T-helper 2 cell treated with Interferon-gamma antibody and Interleukin-4, amounts not matched to agents 5 μg/mL and 100 μg/mL, for 36 hours (primary cell): ENCODE results near the gene CRTC2.
"Not testable (repeated sequence)": the region's sequence is repeated elsewhere in the genome, so short reads cannot be mapped to it uniquely, and the experiment has no call there.

Source experiments
- DNase-seq: peaks from one replicate; pipeline ENCODE4 v3.0.0; 2021; ENCODE audit warnings: low spot score
- H3K27ac Mint-ChIP-seq: one replicate; pipeline ENCODE4 v1.8.0; 2021; ENCODE audit warnings: mild to moderate bottlenecking, mixed read lengths
- H3K27me3 Mint-ChIP-seq: one replicate; pipeline ENCODE4 v1.8.0; 2021; ENCODE audit warnings: low read depth, mixed read lengths
- H3K36me3 Mint-ChIP-seq: one replicate; pipeline ENCODE4 v1.8.0; 2021; ENCODE audit warnings: low read depth, mixed read lengths
- H3K4me1 Mint-ChIP-seq: one replicate; pipeline ENCODE4 v1.8.0; 2021; ENCODE audit warnings: low read depth, mixed read lengths
- H3K4me3 Mint-ChIP-seq: one replicate; pipeline ENCODE4 v1.8.0; 2022; ENCODE audit warnings: mild to moderate bottlenecking, moderate library complexity, mixed read lengths
- H3K9me3 Mint-ChIP-seq: one replicate; pipeline ENCODE4 v1.8.0; 2021; ENCODE audit warnings: mixed read lengths

CRTC2 gene

DNA sequence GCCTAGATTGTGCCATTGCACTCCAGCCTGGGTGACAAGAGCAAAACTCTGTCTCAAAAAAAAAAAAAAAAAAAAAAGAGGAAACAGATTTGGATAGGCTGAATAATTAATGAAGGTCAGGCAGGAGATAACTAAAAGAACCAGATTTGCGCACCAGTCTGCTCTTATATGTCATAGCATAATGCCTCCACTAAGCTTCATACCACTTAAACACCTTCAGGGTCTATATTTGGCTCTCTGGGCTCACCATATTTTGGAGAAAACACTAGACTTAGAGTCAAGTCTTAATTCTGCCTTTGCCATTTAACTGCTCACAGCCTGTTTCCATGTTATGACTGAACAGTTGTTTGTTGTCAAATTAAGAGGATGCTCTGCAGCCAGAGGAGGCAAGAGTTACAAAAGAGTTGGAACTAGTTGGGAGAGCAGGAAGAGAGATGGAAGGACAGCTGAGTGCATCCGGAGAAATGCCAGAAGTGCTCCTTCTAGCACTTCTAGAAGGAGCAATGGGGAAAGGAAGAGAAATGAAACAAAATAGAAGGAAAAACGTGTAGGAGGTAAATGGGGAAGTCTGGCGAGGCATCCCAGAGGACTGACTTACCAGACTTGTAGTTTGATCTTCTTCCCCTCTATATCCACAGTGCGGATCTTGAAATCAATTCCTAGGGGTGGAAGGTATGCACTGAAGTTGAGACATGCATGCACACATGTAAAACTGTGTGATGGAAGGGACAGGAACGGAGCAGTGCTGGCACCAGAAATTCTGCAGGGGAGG is 25.9 kb upstream of the CRTC2 start:
- DNase-seq, result no peak
- Mint-ChIP-seq H3K27me3 (no peaks in the 10 kb centered on the region), H3K27ac (peak overlapping the region; percentile 38)

DNA sequence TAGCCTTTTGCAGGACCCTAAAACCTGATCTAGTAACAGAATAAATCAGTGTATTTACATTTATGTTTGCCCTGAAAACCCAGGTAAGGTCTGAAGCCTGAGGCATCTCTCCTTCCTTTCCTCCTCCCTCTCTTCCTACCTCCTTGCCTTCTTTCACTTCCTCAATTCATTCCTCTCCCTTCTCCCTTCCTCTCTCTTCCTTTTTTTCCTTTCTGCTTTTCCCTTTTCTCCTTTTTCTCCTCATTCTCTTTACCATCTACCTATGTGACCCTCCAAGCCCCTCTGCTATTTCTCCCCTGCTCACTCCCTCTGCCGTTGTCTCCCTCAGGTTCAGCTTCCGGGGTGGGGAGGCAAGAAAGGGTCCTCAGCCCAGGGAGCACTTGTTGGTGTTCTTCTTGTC is 23.3 kb upstream of the CRTC2 start:
- not testable (repeated sequence) for H3K36me3 Mint-ChIP-seq, H3K4me3 Mint-ChIP-seq, DNase-seq, H3K9me3 Mint-ChIP-seq, H3K27ac Mint-ChIP-seq, H3K27me3 Mint-ChIP-seq
- H3K4me1 Mint-ChIP-seq, result peaks cover 22% of the 10 kb centered on the region

More for the DNA sequence above, 25.9 kb upstream of the CRTC2 start:
- Mint-ChIP-seq H3K9me3 (no peaks in the 10 kb centered on the region), H3K4me1 (peaks cover 18% of the 10 kb centered on the region), H3K36me3 (no peaks in the 10 kb centered on the region), H3K4me3 (no peak overlapping the region)

DNA sequence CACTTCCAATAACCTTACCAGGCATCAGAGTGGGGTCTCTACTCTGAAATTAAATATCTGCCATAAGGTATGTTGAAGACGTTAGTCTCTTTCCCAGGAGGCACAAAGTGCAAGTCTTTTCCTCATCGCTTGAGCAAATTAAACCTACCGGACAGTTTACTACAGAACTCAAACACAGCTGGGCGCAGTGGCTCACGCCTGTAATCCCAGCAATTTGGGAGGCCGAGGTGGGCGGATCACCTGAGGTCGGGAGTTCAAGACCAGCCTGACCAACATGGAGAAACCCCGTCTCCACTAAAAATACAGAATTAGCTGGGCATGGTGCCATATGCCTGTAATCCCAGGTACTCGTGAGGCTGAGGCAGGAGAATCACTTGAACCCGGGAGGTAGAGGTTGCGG is 20.7 kb upstream of the CRTC2 start:
- Mint-ChIP-seq H3K4me1 (peaks cover 28% of the 10 kb centered on the region), H3K4me3 (peak overlapping the region; percentile 96), H3K36me3 (peaks cover 27% of the 10 kb centered on the region)
- not testable (repeated sequence) for H3K9me3 Mint-ChIP-seq, DNase-seq, H3K27ac Mint-ChIP-seq, H3K27me3 Mint-ChIP-seq

DNA sequence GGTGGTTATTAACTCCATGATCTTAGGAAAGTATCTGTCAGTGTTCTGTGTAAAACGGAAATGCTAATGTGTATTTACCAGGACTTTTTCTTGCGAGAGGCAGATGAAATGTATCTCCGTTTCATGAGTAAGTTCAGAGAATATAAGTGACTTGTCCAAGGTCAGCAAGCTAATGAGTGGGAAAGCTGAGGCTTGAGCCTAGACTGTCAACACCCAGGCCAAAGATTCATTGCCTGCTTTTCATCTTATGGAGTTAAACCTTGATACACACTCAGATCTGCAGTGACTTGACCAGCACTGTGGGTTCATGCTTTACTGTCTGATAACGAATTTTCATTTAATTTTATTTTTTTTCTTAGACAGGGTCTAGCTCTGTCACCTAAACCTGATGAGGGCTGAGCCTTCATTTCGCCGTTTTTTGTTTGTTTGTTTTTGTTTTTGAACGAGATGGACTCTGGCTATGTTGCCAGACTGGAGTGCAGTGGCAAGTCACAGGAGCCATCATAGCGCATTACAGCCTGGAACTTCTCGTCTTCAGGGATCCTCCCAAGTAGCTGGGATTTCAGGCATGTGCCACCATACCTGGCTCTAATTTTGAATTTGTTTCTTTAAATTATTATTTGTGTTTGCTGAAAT is 20.0 kb upstream of the CRTC2 start:
- Mint-ChIP-seq H3K36me3 (peaks cover 33% of the 10 kb centered on the region), H3K27ac (peak overlapping the region; percentile 86), H3K9me3 (no peaks in the 10 kb centered on the region), H3K4me1 (peaks cover 29% of the 10 kb centered on the region), H3K27me3 (no peaks in the 10 kb centered on the region), H3K4me3 (peak overlapping the region; percentile 96)
- no peak for DNase-seq

DNA sequence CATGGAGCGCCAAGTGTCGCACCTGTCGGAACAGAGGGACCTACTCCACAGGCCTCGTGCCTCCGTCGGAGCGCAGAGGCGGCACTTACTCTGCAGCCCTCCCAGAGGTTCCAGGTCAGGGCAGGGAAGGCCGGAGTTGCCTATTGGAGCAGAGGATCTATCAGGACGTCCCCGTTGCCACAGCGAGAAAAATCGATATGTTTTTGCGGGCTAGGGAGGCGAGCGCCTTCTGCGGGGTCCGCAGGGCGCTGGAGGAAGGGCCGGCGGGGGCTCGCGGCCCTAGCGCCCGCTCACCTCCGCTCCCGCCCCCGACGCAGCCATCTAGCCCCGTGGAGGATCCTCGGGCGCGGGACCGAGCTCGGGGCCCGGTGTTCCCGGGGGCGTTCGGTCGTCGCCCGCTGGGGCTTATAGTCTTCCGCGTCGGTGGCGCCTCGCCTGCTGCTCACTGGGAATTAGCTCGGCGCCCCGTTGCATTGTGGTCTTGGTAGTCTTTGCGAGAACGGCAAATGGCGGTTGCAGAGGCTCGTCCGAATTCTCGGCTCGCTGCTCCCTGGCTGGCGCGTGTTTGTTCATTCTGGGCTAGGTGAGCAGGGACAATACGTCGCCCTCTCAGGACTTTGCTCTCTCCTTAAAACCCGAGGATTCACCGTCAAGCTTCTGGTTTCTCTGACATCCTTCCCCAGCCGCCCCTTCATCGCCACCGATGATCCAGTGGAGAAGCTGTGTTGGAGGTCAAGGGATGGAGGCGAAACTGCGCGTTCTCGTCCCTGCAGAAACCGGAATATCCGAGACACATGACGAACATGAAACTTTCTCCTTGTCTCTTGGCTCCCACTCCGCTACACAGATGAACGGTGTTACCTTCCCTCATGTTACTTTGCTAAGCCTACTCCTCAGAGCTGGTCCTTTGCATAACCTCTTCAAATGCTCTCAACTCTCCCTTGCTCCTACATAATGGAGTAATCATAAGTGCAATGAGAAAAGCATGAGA is 19.1 kb upstream of the CRTC2 start, which contains the start of gene JTB:
TSS of gene JTB (minus strand) at position 425 of the 991 bp plus-strand sequence. CDS start at position 3, 422 bp downstream.
- peak; percentile 86 for DNase-seq
- Mint-ChIP-seq H3K27ac (peak within 1 kb of the TSS; percentile 95), H3K27me3 (no peaks in the 10 kb centered on the region), H3K36me3 (peaks cover 36% of the 10 kb centered on the region), H3K9me3 (no peaks in the 10 kb centered on the region), H3K4me1 (peaks cover 32% of the 10 kb centered on the region), H3K4me3 (peak within 1 kb of the TSS; percentile 96)

DNA sequence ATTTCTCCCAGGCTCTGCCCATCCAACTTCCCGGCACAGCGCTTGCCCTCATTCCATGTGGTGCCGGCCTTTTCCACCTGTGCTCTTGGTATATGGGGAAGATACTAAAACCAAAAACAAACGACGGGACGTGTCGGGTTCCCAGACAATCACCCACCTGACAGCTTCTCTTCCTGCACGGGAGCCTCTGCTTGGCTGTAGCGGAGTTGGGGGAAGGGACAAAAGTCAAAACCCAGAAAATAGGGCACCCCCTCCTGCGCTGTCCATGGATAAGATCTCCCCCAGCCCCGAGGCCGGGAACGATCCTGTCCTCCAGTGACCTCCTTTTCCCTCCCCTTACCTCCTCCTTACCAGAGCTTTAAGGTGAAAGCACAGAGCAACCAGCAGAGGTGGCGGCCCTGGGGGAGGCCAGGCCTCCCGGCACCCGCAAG is 18.4 kb upstream of the CRTC2 start:
- H3K4me1 Mint-ChIP-seq, result peaks cover 39% of the 10 kb centered on the region
- no peaks in the 10 kb centered on the region for H3K9me3 Mint-ChIP-seq
- peak overlapping the region; percentile 95 for H3K27ac Mint-ChIP-seq
- no peak for DNase-seq
- peaks cover 43% of the 10 kb centered on the region for H3K36me3 Mint-ChIP-seq
- peak overlapping the region; percentile 95 for H3K4me3 Mint-ChIP-seq
- H3K27me3 Mint-ChIP-seq, result no peaks in the 10 kb centered on the region

DNA sequence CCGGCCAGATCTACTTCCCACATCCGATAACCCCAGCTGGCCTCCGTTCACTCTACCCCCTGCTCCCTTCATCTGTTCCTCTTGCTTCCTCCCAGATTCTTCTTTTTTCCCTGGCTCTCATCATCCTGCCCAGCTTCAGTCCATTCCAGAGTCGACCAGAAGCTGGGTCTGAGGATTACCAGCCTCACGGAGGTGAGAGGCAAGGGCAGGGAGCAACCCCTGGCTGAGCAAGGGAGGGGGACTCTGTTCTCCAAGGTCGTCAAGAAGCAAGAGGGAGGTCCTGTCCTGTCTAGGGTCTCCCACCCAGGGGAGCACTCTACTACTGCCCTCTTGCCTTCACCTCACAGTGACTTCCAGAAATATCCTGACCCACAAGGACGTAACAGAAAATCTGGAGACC is 15.1 kb upstream of the CRTC2 start:
- no peak overlapping the region for H3K27ac Mint-ChIP-seq
- H3K9me3 Mint-ChIP-seq, result no peaks in the 10 kb centered on the region
- peaks cover 43% of the 10 kb centered on the region for H3K36me3 Mint-ChIP-seq
- no peak for DNase-seq
- H3K27me3 Mint-ChIP-seq, result no peaks in the 10 kb centered on the region
- peaks cover 46% of the 10 kb centered on the region for H3K4me1 Mint-ChIP-seq
- H3K4me3 Mint-ChIP-seq, result no peak overlapping the region

DNA sequence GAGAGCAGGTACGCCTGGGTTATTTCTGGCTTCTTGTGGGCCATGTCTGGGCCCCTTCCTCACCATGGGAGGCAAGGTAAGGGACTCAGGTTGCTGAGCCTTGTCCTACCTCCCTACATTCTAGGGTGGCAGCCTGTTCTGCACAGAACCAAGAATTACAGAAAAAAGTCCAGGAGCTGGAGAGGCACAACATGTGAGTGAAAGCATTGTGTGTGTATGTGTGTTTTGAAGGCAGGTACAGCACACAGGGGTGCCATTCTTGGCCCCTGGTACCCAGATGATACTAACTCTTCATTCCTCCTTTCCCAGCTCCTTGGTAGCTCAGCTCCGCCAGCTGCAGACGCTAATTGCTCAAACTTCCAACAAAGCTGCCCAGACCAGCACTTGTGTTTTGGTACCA is 14.7 kb upstream of the CRTC2 start:
- H3K36me3 Mint-ChIP-seq, result peaks cover 43% of the 10 kb centered on the region
- no peak overlapping the region for H3K27ac Mint-ChIP-seq
- no peak overlapping the region for H3K4me3 Mint-ChIP-seq
- H3K27me3 Mint-ChIP-seq, result no peaks in the 10 kb centered on the region
- H3K4me1 Mint-ChIP-seq, result peaks cover 48% of the 10 kb centered on the region
- DNase-seq, result no peak
- no peaks in the 10 kb centered on the region for H3K9me3 Mint-ChIP-seq

DNA sequence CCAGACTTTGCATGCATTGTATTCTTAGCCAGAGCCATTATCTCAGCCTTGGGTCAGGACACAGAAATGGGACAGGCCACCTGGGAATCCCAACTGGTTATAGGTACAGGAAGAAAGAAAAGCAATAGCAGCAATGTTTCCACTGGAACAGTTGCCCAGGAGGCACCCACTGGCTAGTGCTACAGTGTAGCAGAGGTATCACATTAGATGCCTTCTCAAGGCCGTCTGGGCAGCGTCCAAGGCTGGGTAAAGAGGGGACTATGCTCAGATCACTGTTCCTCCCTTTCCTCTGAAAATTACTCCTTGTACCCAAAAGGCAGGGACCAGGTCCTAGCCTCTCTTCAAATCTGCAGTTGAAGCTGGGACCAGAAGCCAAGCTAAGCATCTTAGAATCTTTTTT is 11.9 kb upstream of the CRTC2 start:
- no peak overlapping the region for H3K4me3 Mint-ChIP-seq
- no peaks in the 10 kb centered on the region for H3K9me3 Mint-ChIP-seq
- no peaks in the 10 kb centered on the region for H3K27me3 Mint-ChIP-seq
- peak overlapping the region; percentile 20 for H3K27ac Mint-ChIP-seq
- no peak for DNase-seq
- peaks cover 52% of the 10 kb centered on the region for H3K4me1 Mint-ChIP-seq
- H3K36me3 Mint-ChIP-seq, result peaks cover 32% of the 10 kb centered on the region

DNA sequence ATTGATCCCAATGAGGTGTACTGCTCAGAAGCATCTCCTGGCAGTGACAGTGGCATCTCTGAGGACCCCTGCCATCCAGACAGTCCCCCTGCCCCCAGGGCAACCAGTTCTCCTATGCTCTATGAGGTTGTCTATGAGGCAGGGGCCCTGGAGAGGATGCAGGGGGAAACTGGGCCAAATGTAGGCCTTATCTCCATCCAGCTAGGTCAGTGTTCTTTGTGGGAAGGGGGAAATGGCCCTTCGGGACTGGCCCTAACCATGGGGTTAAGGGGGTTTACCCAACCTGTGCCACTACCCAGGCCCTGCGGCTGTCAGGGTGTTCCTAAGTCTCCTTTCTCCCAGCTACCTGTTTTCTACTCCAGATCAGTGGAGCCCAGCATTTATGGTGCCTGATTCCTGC is 10.6 kb upstream of the CRTC2 start:
- H3K27me3 Mint-ChIP-seq, result no peaks in the 10 kb centered on the region
- DNase-seq, result no peak
- no peaks in the 10 kb centered on the region for H3K9me3 Mint-ChIP-seq
- H3K27ac Mint-ChIP-seq, result peak overlapping the region; percentile 65
- H3K36me3 Mint-ChIP-seq, result peaks cover 22% of the 10 kb centered on the region
- H3K4me1 Mint-ChIP-seq, result peaks cover 48% of the 10 kb centered on the region
- peak overlapping the region; percentile 90 for H3K4me3 Mint-ChIP-seq

DNA sequence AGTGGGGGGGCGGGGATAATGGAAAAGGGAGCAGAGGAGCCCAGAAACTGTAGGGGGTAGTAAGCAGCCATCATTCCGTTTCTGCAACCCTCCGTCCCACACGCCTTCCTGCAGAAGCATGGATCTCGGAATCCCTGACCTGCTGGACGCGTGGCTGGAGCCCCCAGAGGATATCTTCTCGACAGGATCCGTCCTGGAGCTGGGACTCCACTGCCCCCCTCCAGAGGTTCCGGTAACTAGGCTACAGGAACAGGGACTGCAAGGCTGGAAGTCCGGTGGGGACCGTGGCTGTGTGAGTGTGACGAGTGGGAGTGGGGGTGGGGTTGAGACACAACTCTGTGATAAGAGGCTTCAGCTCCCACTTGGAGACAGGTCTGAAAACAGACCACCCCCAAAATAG is 10.0 kb upstream of the CRTC2 start:
- Mint-ChIP-seq H3K36me3 (peaks cover 19% of the 10 kb centered on the region), H3K27ac (peak overlapping the region; percentile 88), H3K9me3 (no peaks in the 10 kb centered on the region), H3K27me3 (no peaks in the 10 kb centered on the region), H3K4me1 (peaks cover 52% of the 10 kb centered on the region), H3K4me3 (peak overlapping the region; percentile 90)
- DNase-seq, result no peak

DNA sequence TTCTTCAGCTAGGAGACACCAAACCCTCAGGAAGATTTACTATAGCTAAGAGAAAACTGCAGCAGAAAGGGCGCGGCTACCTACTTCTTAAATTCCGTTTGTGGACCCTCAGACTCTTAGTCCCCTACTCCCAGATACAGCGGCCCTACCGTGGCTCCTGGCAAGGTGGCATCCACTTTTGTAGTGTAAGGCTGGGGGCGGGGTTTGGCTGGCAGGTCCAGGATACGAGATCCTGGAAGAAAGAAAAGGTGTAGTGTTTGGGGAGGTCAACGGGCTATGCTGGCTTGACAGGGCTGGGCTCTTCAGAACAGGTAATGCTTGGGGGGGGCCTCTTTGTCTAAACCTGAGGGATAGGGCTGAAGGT is 9.6 kb upstream of the CRTC2 start:
- Mint-ChIP-seq H3K4me1 (peaks cover 52% of the 10 kb centered on the region), H3K9me3 (no peaks in the 10 kb centered on the region), H3K36me3 (peaks cover 18% of the 10 kb centered on the region), H3K27me3 (no peaks in the 10 kb centered on the region), H3K4me3 (peak overlapping the region; percentile 90), H3K27ac (peak overlapping the region; percentile 88)
- DNase-seq, result no peak

DNA sequence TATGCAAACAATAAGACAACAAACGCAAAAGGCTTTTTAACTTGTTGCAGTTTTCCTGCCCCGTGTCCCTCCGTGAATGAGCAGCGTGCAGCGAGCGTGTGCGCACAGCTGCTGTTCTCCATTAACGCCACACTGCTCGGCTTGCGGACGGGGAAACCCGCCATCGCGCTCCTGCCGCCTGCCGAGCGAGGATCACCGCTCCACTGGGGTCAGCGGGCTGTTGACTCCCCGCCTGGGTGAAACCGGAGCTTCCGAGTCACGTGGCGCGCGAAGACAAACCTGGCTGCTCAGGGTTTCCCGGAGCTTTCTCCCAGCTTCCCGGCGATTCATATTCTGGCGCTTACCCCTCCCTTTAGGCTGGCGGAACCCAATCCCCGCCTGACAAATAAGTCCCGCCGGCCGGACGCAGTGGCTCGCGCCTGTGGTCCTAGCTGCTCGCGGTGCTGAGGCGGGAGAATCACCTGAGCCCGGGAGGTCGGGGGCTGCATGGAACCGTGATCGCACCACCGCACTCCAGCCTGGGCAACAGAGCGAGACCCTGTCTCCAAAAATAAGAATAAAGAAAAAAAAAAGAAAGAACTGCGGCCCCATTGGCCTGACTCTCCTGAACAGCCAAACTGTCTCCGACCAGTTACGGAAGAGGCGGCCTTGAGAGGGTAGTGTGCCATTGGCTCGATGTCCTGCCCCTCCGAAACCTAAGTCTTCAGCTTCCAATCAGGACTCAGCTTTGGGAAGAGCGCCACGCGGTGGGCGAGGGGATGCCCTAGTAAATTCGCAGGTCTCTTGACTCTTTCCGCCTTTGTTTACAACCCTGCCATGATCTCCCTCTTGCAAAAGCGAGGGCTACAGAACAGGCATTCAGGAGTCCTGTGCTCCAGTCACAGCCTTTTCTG is 8.9 kb upstream of the CRTC2 start, which contains the start of gene CREB3L4:
TSS of gene CREB3L4 (plus strand) at position 796 of the 893 bp plus-strand sequence. CDS start 624 bp downstream, outside the sequence.
- peak; percentile 87 for DNase-seq
- H3K9me3 Mint-ChIP-seq, result no peaks in the 10 kb centered on the region
- H3K27ac Mint-ChIP-seq, result peak within 1 kb of the TSS; percentile 88
- H3K4me1 Mint-ChIP-seq, result peaks cover 51% of the 10 kb centered on the region
- peaks cover 15% of the 10 kb centered on the region for H3K36me3 Mint-ChIP-seq
- H3K27me3 Mint-ChIP-seq, result no peaks in the 10 kb centered on the region
- H3K4me3 Mint-ChIP-seq, result peak within 1 kb of the TSS; percentile 90
